A673 (cell line): ENCODE results near the gene AP1S3. TPM values are rescaled to one million over a fixed set of nuclear protein-coding genes. Genes with fewer than 3 reads are reported as not detected.
A peak's percentile ranks its signal among the peaks of the same experiment; 100 is the strongest.

Experiments used
- BruUV-seq: library from RNA; stranded (reverse); fragments of 400-500 nt; replicated peaks from 2 replicates; lab custom pipeline; 2021; lab: Mats Ljungman, UMichigan
- CTCF ChIA-PET: fragments of 300-600 bp; sonication (Branson Sonifier 250); formaldehyde crosslinking; loops from one replicate; lab custom pipeline; 2022; ENCODE audit warnings: antibody characterized with exemption; lab: Charles Lee
- POLR2A ChIA-PET: fragments of 300-600 bp; sonication (Branson Sonifier 250); formaldehyde crosslinking; loops from one replicate; lab custom pipeline; 2022; ENCODE audit warnings: antibody characterized with exemption; ENCODE audit not compliant: low non-redundant PET; lab: Charles Lee
- DNase-seq: peaks from one replicate; pipeline ENCODE4 v3.0.0-alpha.2; 2015; ENCODE audit warnings: low spot score
- H3K27ac ChIP-seq: fragments of 200-600 bp; sonication (generic); 2 replicates; pipeline ENCODE4 v1.5.1; 2016; ENCODE audit warnings: mixed run types, low read depth, mild to moderate bottlenecking, mixed read lengths, antibody characterized with exemption, low read length; ENCODE audit not compliant: poor library complexity, severe bottlenecking
- H3K27me3 ChIP-seq: fragments of 200-600 bp; sonication (generic); replicated peaks from 2 replicates; pipeline ENCODE4 v1.6.1; 2017; ENCODE audit warnings: mixed run types, low read depth, mild to moderate bottlenecking, mixed read lengths, antibody characterized with exemption, low read length; ENCODE audit not compliant: insufficient read depth, poor library complexity
- H3K36me3 ChIP-seq: fragments of 200-600 bp; sonication (generic); 2 replicates; pipeline ENCODE4 v1.6.1; 2016; ENCODE audit warnings: mixed run types, mild to moderate bottlenecking, mixed read lengths, antibody characterized with exemption, low read length; ENCODE audit not compliant: insufficient read depth, poor library complexity, severe bottlenecking
- H3K4me1 ChIP-seq: fragments of 200-600 bp; sonication (generic); 2 replicates; pipeline ENCODE4 v1.6.1; 2017; ENCODE audit warnings: mixed run types, mild to moderate bottlenecking, mixed read lengths, antibody characterized with exemption, low read length; ENCODE audit not compliant: insufficient read depth, poor library complexity, severe bottlenecking
- H3K4me3 ChIP-seq: fragments of 200-600 bp; sonication (generic); 2 replicates; pipeline ENCODE4 v1.5.1; 2016; ENCODE audit warnings: low read depth, mixed run types, mild to moderate bottlenecking, mixed read lengths, low read length; ENCODE audit not compliant: poor library complexity, severe bottlenecking
- H3K9me3 ChIP-seq: fragments of 200-600 bp; sonication (generic); 2 replicates; pipeline ENCODE4 v1.6.1; 2016; ENCODE audit warnings: mixed run types, low read depth, mild to moderate bottlenecking, mixed read lengths, antibody characterized with exemption, low read length; ENCODE audit not compliant: poor library complexity, severe bottlenecking
- EZH2 ChIP-seq: fragments of 200-600 bp; sonication (generic); IDR thresholded peaks from 2 replicates; pipeline ENCODE4 v1.6.1; 2017; ENCODE audit warnings: borderline replicate concordance, low read depth, mild to moderate bottlenecking, mixed read lengths, antibody characterized with exemption, low read length; ENCODE audit not compliant: poor library complexity, severe bottlenecking
- intact Hi-C: fragments of 100-400 bp; cut with micrococcal nuclease; formaldehyde crosslinking; loops from one replicate; pipeline ENCODE4 v1.10.0; 2022; ENCODE audit not compliant: unreplicated experiment
- total RNA-seq: library from RNA; stranded (reverse); gene quantifications from 2 replicates; pipeline ENCODE4 v1.2.3, GENCODE V29; 2021
- TF ChIP-seq, protein P1 (sequence below): fragments of 300-800, 200-600 bp; sonication (generic); conservative IDR thresholded peaks from 2 replicates; pipeline ENCODE4 v1.5.1; 2017; ENCODE audit warnings: low read depth, mild to moderate bottlenecking, antibody characterized with exemption, low read length, moderate library complexity, mixed read lengths

The AP1S3 gene
- total RNA-seq, 1 experiment from 2014 or later, result 23.0 TPM

DNA sequence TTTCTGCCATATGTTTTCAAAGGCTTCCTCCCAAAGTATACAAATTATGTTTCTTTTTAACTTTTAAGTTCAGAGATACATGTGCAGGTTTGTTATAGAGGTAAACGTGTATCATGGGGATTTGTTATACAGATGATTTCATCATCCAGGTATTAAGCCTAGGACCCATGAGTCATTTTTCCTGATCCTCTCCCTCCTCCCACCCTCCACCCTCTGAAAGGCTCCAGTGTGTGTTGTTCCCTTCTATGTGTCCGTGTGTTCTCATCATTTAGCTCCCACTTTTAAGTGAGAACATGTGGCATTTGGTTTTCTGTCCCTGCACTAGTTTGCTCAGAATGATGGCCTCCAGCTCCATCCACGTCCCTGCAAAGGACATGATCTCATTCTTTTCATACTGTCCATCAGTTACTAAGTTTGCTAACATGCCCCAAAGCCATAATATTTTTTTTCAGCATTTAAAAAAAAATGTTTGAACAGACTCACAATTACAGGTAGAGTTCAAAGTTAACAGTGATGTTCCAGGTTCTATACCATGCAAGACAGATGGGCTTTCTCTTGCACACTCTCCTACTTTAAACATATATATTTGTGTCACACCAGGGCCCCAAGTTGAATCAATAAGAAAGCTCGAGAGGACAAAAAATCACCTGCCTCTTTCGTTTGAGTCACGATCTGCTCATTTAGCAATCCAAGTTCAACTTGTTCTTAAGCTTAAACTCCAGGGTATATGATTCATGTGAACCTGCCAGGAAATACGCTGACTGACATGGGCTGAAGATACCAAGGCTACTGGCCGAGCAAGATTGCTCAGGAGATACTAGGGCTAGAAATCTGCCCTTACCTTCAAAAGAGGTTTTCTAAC is 77.6 kb downstream of the AP1S3 start:
- POLR2A ChIA-PET, result interaction anchor here (0.6 kb wide), 1 partner anchor 28 kb away, joined by 5 read pairs; no protein-coding TSS in a partner anchor
- no TSS peak for BruUV-seq
- Histone ChIP-seq H3K27me3 (no peaks in the 10 kb centered on the region), H3K27ac (peak overlapping the region; percentile 38), H3K4me1 (peaks cover 50% of the 10 kb centered on the region), H3K4me3 (no peak overlapping the region), H3K36me3 (no peaks in the 10 kb centered on the region), H3K9me3 (no peaks in the 10 kb centered on the region)
- intact Hi-C loops, result no loop called here
- TF ChIP-seq EZH2, result no peak
- TF ChIP-seq, protein P1, sequence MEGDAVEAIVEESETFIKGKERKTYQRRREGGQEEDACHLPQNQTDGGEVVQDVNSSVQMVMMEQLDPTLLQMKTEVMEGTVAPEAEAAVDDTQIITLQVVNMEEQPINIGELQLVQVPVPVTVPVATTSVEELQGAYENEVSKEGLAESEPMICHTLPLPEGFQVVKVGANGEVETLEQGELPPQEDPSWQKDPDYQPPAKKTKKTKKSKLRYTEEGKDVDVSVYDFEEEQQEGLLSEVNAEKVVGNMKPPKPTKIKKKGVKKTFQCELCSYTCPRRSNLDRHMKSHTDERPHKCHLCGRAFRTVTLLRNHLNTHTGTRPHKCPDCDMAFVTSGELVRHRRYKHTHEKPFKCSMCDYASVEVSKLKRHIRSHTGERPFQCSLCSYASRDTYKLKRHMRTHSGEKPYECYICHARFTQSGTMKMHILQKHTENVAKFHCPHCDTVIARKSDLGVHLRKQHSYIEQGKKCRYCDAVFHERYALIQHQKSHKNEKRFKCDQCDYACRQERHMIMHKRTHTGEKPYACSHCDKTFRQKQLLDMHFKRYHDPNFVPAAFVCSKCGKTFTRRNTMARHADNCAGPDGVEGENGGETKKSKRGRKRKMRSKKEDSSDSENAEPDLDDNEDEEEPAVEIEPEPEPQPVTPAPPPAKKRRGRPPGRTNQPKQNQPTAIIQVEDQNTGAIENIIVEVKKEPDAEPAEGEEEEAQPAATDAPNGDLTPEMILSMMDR, result no peak
- DNase-seq, result no peak
- CTCF ChIA-PET, result no interaction called here

DNA sequence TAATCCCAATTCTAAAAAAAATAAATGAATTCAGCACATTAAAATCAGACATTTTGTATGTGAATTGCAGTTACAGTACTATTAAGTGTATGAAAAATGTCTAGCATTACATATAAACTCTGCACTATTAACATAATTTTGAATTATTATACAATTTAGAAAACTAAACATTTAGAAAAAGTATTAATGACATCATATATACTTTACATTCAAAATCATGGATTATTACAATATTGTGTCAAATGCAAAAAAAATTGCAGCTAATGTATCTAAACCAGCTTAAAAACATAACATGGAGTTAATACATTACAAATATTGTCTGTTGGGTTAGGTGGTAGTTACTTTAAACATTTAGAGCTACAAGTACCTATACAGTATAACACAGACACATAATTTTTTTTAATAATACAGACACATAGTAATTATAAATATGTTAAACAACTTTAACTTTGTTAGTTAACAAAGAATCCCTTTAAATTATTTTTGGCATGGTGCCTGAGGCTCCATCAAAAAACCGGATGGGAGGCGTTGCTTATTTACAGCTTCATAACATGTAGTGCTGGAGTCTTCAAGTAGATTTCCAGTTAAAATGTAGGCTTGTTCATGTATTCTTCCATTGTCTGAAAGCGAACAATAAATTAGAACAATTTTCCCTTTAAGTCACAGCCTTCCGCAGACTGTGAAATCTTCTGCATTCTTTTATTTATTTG is 79.1 kb downstream of the AP1S3 start:
- intact Hi-C loops, result no loop called here
- H3K27ac ChIP-seq, result peak overlapping the region; percentile 38
- TF ChIP-seq EZH2, result no peak
- TF ChIP-seq, protein P1, result no peak
- peak; percentile 70 for DNase-seq
- CTCF ChIA-PET, result no interaction called here
- H3K27me3 ChIP-seq, result no peaks in the 10 kb centered on the region
- no TSS peak for BruUV-seq
- peaks cover 48% of the 10 kb centered on the region for H3K4me1 ChIP-seq
- H3K4me3 ChIP-seq, result no peak overlapping the region
- no peaks in the 10 kb centered on the region for H3K9me3 ChIP-seq
- POLR2A ChIA-PET, result interaction anchor here (0.8 kb wide), 1 partner anchor 11 kb away, joined by 4 read pairs; no protein-coding TSS in a partner anchor
- H3K36me3 ChIP-seq, result no peaks in the 10 kb centered on the region

DNA sequence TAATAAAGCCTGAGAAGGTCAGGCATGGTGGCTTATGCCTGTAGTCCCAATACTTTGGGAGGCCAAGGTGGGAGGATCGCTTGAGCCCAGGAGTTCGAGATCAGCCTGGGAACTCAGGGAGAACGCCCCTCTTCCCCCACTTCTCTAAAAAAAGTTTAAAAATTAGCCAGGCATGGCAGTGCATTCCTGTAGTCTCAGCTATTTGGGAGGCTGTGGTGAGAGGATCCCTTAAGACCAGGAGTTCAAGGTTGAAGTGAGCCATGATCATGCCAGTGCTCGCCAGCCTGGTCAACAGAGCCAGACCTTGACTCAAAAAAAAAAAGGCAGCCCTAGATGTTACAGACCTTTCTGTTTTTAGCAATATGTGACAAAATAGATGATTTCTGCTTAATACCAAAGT is 83.4 kb downstream of the AP1S3 start:
- H3K36me3 ChIP-seq, result no peaks in the 10 kb centered on the region
- peaks cover 21% of the 10 kb centered on the region for H3K4me1 ChIP-seq
- H3K9me3 ChIP-seq, result no peaks in the 10 kb centered on the region
- no peak for DNase-seq
- TF ChIP-seq EZH2, result no peak
- TF ChIP-seq, protein P1, result no peak
- ChIA-PET POLR2A (no interaction called here), CTCF (no interaction called here)
- no peak overlapping the region for H3K4me3 ChIP-seq
- no TSS peak for BruUV-seq
- H3K27me3 ChIP-seq, result no peaks in the 10 kb centered on the region
- intact Hi-C loops, result no loop called here
- peak overlapping the region; percentile 21 for H3K27ac ChIP-seq
